ENCODE results near the gene HELZ2.
"Not testable (repeated sequence)": the region's sequence is repeated elsewhere in the genome, so short reads cannot be mapped to it uniquely, and the experiment has no call there.

Gene HELZ2

DNA sequence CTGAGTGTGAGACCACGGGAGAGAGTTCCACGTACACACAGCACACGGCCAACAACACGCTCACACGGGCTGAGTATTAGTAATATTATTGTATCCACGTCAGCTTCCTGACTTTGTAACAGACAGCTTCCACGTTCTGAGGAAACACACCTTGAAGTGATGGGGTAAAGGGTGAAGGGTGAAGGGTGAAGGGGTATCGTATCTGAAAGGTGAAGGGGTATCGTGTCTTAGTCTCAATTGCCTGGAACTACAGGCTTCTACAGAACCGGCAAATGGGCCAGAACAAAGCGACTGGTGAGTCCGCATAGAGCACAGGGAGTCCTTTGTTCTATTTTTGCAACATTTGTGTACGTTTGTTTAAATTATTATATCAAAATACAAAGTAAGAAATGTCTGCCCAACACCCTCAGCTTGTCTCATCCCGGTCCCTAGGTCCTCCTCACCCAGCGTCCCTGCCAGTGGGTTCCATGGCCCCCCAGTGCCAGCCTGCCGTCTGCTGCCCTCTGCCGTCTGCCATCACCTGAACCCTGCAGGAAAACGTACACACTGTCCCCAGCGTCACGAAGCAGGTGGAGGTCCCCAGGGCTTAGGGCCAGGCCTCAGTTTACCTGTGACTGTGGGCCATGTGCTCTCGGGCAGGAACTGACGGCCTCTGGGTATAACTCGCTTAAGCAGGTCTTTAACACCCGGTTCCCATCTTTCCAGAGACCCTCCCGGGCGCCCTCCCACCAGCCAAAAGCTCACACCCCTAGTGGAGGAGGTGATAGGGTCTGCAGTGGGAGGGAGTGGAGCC lies 4.4 kb upstream of the HELZ2 start:
- DNase-seq: no peak

DNA sequence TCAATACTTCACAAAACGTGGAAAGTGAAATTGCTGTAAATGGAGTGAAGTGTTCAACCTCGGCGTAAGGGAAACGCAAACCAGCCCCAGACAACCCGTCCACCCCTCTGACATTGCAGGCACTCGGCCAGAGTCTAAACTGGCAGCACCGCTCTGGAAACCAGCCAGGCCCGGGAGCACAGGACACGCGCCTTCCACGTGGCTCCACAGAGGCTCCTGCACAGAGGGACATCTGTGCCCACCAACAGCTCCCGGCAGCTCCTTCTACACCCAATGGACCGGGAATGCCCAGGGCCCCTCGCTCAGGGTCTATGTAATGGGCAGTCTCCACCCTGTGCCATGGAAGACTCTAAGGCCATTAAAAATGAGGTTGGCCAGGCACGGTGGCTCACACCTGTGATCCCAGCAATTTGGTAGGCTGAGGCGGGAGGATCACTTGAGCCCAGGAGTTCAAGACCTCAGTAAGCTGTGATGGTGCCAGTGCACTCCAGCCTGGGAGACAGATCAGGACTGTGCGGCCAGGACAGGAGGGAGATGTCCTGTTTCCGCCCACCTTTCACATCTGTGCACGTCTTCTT lies 3.4 kb upstream of the HELZ2 start:
- DNase-seq: no peak

DNA sequence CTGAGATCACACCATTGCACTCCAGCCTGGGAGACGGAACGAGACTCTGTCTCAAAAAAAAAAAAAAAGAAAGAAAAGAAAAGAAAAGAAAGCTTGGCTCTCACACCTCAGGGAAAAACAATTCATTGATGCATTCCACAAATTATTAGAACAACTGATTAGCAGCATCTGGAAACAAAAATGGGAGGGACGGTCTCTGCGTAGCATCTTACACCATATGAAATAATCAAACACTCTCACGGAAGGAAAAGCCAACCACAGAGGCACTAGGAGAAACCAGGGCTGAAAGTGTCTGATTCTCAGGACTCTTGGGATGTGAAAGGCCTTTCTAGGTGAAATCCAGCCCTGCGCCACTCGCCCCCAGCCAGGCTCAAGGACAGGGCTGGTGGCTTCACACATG lies 2.3 kb upstream of the HELZ2 start:
- DNase-seq: no peak

DNA sequence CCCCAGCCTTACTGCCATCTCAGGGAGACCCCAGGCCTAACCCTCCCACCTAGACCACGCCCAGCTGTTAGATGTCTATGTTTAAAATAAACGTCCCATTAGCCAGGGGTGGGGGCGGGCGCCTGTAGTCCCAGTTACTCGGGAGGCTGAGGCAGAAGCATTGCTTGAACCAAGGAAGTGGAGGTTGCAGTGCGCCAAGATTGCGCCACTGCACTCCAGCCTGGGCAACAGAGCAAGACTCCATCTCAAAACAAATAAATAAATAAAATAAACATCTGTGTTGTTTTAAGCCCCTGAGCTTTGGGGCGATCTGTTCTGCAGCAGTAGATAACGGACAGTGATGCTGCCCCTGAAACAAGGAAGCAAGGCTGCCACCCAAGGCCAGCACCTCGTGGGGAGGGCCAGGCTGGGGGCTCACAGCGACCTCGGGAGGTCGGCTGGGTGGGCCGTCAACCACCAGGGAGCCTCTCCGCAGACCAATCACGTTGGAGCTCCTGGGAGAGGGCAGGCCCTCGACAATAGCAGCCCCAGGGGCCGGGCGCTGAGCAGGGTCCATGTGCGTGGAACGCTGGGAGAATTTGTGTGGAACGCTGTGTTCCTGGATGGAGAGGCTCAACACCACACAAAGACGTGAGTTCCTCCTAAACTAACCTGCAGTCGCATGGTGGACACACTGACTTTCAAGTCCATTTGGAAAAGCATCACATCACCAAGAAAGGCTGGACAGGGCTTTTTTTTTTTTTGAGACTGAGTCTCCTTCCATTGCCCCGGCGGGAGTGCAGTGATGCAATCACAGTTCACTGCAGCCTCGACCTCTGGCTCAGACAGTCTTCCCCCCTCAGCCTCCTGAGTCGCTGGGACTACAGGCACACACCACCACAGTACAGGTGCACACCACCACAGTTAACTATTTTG lies 1.0 kb upstream of the HELZ2 start:
- no peak for DNase-seq

DNA sequence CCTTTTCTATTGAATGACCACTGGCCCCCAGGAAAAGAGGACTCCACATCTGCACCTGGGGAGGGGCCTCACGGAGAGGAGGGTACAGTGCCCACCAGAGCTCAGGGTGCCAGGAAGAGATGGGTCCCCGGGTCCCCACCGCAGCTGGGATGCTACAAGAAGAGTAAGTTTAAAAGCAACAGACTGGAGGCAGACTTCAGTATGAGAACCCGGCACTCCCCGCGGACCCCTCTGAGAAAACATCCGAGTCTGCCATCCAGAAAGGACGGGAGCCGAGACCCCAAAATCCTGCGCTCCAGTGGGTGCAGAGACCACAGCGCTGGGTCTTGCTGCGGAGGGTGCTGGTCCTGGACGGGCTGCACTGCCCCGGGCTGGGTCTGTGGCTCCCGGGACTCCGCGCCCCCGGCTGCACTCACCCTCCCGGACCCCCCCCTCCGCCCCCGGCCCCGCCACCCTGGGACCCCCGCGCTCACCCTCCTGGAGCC lies 350 bp downstream of the HELZ2 start:
- no peak for DNase-seq

DNA sequence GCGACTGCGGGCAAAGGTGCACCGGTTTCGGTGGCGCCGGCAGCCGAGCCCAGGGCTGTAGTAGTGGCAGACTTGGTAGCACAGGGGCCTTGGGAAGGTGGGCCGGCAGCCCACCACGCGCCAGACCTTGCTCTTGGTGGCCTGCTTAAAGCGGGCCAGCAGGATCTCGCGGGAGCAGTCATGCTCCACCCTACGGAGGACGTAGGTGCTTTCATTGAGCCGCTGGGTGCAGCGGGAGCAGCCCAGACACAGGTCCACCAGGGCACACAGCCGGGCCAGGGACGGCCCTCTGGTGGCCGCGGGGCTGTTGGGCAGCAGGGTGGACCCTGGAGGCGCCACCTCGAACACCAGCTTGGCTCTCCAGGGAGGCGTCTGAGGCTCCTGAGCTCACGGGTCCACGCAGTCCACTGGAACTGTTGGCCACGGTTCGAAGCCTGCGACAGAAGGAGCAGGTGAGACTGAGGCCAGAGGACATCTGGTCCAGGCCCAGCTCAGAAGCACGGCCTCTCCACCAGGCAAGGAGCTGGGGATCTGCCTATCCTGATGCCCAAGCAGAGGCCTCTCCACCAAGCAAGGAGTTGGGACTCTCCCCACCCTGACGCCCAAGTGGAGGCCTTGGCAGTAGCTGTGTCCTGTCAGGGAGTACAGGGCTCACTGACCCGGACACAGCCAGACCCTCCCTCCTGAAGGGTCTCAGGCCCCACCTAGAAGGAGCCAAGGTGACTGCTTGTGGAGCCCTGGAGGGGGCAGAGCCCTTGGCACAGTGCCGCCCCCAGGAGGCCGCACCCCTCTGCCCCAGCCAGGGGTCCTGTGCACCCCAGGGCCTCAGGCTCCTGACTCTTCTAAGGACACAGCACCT lies 1.0 kb downstream of the HELZ2 start:
- no peak for DNase-seq

DNA sequence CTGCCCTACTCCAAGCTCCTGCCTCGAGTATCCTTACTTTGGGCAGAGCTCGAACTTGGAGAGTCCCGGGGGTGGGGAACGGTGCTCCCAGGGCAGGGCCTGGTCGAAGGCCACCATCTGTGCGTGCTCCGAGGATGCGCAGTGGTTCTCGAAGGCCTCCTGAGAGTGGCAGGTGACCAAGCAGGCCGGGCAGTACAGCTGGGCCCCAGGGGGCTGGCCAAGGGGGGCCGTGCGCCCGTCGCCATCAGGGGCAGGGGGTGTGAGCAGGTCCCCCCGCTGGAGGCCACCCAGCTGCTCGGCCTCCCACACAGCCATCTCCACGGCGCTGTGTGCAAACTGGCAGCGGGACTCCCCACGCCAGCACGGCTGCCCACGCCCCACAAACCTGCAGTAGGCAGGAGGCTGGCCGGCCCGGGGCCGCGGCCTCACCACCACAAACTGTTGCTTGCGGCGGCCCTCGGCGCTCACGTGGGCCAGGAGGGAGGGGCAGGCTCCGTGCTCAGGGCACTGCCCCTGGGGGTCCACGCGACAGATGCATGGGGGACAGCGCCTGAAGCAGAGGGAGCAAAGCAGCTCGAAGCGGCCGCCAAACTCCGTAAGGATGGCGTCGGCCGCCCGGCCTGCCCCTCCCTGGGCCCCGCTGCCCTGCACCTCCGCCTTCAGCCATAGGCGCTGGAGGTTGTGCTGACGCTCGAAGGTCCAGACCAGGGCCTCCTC lies 1.8 kb downstream of the HELZ2 start:
- DNase-seq: no peak

DNA sequence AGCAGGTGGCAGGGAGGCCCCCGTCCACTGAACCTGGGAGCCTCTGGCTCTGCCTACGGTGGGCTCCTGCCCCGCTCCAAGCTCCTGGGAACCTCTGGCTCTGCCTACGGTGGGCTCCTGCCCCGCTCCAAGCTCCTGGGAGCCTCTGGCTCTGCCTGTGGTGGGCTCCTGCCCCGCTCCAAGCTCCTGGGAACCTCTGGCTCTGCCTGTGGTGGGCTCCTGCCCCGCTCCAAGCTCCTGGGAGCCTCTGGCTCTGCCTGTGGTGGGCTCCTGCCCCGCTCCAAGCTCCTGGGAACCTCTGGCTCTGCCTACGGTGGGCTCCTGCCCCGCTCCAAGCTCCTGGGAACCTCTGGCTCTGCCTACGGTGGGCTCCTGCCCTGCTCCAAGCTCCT lies 3.0 kb downstream of the HELZ2 start:
- not testable (repeated sequence) for DNase-seq

DNA sequence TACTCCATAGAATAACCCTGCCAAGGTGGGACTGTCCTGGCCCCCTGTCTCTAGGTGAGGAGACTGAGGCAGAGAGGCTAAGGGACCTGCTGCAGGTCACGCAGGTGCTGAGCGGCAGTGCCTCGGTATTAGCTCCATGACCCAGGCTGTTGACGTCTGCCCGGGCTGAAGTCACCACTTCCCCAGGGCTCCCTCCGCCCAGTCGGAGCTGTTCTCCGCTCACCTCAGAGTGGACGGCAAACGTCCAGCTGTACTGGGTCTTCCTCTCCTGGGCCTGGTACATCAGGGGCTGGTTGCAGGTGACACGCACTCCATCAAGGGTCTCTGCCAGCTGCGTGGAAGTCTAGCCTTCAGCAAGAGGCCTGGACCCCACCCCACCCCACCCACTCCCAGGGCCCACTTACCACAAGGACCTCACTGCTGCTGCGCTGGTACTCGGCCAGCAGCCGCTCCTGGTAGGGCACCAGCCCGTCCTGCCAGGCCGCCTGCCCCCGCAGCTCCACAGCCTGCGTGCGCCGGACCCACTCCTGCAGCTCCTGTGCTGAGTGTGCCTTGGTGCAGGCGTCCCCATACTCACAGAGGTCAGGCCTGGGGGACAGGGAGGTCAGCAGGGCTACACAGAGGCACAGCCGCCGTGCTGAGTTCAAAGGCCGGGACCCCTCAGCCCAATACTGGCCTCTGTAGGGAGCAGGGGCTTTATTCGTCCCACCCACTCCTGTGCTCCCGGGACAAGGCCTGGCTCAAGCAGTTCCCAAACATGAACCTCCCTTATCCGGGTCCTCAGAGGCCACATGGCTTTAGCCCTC lies 3.6 kb downstream of the HELZ2 start:
- no peak for DNase-seq

DNA sequence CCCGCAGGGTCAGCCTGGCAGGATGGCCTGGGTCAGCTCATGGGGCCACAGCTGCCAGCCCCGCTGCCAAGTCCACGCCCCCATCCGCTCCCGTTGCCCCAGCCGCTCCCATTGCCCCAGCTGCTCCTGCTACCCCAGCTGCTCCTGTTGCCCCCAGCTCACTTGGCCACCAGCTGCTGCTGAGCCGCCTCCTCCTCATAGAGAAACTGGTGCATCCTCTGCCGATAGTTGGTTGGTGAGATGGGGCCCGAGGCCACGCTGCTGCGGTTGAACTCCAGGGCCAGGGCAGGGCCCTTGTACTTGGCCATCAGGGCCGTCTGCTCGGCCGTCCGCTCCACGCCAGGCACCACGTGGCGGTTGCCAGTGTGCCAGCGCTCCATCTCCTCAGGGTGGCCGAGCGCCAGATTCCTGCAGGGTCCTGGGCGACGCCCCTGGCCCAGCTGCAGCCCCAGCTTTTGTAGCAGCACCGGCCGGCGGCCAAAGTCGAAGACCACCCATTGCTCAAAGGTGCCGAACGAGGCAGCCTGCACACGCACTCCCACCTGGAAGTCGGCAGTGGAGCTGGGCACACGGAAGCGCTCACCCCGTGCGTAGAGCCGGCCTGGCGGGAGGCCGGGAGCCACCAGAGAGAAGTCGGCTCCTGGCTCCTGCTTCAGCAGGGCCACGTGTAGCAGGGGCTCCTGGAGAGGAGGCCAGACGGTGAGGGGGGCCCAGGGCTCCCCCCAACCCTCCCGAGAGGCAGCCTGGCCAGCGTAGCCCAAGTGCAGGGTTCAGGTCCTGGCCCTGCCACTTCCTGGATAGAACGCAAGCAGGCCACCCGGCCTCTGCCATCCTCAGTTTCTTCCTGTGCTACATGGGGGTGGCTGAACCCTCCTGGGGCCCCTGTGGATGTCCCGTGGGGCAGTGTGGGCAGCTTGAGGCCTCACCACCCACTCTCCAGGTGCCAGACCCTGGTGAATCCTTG lies 4.8 kb downstream of the HELZ2 start:
- DNase-seq: no peak

DNA sequence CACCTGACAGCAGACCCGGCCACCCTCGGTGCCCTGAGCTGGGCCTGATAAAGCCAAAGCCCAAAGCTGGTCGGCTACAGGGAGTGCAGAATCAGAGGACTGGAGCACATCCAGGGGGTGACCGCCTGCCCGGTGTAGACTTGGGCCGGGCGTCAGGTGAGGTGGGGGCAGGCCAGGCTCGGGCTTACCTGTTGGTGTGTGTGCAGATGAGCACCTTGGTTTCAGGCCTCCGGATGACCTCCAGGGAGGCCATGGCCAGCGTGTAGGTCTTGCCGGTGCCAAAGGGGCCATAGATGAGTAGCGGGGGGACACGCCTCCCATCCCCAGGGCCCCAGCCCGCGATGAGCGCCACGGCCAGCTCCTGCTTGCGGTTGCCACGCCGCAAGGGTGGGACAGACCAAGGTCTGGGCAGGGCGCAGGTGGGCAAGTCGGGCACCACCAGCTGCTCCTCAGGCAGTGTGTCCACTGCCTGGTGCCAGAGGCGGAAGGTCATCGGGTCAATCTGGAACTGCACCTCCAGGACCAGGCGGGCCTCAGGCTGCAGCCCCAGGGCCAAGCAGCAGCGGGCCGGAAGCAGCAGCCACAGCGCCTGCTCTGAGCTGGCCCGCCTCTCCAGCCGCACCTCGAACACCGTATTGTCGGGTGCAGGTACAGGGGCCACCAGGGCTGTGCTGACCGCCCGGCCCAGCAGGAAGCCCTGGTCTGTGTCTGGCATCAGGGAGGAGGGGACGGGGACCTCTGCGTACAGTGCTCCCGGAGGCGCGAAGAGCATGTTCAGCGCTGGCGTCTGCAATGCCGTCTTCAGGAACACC lies 5.7 kb downstream of the HELZ2 start:
- DNase-seq: no peak

DNA sequence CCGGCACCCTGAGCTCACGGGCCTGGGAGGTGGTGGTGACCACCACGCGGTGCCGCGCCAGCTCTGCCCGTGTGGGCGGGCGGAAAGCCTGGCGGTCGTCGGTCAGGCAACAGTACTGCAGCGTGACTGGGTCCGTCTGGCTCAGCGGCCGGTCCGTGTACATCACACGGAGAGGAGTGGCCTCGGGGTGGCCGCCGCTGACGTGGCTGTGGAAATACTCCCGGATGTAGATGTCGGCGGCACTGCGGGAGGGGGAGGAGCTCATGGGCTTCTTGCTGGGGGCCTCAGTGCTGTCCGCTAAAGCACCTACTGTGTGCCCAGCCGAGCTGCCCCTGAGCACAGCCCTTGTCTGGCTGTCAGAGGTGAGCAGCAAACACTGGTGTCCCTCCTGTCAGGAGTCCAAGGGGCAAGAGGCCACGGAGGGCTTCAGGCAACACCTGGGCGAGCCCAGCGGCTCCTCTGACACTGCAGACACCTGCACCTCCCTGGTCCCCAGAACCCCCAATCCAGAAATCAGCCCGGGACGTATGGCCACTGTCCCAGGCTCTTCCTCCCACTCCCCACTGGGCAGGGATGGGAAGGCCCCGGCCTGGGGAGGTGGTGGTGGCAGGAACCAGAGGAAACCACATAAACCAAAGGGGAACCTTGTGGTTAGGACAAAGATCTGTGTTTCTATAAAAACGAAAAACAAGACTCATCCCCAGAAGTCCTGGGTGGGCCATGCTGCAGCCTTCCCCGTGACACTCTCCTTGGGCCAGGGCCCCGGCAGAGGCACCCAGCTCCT lies 6.5 kb downstream of the HELZ2 start:
- peak; percentile 39 for DNase-seq

DNA sequence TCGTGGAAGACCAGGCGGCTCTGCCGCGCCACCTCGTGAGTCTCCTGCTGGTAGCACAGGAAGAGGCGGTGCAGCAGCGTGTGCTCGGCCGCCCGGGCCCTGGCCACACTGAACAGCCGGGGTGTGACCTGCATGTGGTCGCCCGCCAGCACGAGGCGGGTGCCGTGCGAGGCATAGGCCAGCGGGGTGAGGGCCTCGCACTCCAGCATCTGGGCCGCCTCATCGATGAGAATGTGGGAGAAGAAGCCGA lies 7.0 kb downstream of the HELZ2 start:
- no peak for DNase-seq

DNA sequence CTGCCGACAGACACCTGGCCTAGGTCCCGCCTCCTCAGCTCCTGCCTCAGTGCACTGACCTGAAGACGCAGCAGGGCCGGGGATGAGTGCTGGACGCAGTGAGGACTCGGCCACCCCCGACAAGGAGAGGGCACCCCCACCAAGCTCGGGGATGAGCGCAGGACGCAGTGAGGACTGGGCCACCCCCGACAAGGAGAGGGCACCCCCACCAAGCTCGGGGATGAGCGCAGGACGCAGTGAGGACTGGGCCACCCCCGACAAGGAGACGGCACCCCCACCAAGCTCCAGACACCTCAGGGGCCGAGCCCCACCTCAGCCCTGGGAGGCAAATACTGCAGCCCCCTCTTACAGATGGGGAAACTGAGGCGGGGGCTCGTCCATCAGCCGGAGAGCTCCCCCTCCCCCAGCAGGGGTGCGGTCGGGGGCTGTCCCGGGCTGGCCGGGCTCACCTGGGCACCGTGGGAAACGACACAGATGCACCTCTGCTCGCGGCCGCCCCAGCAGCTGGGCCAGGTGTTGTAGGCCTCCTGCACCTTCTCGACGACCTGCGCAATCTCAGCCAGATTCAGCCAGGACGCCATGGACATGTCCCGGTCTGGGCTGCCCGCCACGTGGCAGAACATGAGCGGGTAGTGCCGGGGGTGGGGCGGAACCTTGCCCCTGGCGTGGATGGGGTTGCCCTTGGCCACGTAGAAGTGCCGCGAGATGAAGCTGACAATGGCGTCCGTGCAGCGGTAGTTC lies 7.5 kb downstream of the HELZ2 start:
- DNase-seq: no peak

DNA sequence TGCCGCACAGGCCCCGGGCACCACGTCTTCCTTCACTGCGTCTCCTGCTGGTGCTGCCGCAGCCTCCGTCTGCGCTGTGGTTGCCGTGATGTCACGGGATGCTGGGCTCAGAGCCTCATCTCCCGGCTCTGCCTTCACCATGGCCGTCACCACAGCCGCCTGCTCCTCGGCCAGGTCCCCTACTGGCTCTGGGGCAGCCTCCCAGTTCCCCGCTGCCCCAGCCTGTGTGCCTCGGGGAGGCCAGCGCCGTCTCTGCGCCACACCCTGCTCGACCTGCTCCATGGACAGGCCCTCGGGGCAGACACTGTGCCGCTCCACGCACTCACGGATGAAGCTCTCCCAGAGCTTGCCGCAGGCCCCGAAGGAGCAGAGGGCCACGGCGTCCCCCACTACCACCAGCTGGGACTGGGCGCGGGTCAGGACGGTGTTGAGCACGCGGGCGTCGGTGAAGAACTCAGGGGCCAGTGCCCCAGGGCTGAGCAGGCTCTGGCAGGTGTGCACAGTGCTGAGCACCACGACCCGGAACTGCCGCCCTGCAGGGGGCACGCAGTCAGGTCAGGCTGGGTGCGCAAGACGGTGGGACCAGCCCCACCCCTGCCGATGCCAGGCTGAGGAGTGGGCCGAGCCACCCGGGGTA lies 8.2 kb downstream of the HELZ2 start:
- DNase-seq: no peak

DNA sequence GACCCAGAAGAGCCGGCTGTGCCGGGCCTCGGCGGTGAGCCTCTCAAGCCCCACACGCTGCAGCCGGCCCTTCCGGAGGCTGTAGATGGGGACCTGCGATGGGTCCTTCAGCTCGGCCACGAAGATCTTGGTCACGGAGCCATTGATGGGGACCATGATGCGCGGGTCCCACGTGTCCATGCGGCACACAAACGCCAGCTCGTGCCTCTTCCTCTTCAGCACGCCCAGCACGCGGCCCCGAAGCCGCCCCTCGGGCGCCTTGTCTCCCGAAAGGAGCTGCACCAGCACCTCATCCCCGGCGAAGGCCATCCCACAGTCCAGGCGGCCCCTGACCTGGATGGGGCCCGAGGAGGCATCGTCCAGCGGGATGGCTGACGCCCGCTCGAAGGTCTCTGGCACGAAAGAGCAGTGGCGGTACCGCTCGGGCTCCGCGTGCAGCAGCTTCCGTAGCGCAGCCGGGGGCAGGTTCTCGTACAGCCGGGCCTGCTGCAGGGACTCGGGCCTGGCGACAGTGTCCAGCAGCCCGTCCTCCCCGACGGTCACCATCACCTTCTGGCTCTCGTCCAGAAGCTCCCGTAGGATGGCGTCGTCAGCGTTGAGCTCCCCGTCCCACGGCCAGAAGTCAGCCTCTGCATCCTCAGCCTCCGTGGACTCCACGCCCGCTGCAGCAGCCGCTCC lies 8.9 kb downstream of the HELZ2 start:
- DNase-seq: no peak
